Activated CD4-positive, alpha-beta T cell treated with anti-CD3 and anti-CD28 coated beads for 4 hours (primary cell): ENCODE measurements around the gene RFC1.
"Not testable (repeated sequence)": the region's sequence is repeated elsewhere in the genome, so short reads cannot be mapped to it uniquely, and the experiment has no call there.

Experiments
- DNase-seq, 2 donors: peaks; one replicate each; pipeline ENCODE4 v3.0.0-alpha.2; 2020

The RFC1 gene

DNA sequence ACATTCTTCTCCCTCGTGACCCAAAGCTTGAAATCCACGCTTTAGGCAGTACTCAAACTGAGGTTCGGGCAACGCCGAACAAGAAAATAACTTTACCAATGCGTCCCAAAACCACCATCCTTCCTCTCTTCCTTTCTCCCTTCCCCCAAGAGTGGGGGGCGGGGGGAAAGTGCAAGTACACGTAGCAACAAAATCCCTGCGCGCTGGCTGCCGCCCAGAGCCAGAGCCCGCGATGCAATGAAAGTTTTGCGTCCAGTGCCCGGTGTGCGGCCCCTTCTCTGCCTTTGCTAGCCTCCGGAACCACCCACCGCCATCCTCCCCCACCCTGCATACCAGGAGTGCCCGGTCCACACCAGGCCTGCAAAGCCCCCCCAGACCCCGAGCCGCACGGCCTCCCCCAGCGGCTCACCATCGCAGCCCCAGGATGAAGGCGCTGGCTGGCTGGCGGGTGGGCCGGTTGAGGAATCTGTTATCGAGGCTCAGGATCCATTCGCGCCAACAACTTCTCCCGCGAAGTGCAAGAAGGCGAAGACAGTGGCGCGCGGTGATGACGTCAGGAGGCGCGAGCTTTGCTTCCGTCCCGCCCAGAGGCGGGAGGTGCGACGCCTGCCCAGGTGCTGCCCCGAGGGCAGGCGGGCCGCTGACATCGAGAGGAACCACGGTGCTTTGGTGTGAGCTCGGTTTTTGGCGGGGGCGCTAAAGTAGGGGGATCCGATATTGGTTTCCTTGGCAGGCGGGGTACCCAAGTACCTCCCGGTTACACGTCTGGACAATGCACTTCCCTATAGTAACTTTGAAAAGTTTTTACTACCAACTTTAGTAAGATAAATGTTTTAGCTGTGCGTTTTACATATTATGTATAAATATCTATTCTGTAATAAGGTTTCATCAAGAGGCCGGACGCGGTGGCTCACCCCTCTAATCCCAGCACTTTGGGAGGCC, at the start of gene RFC1:
Gene RFC1, minus strand, starts transcription at position 533 of the 942 bp plus-strand sequence. Its CDS starts 121 bp downstream, at position 412.
- peak; percentile 91 to 94 for DNase-seq

GRCh38 chr4:39415678-39416283, 49.6 kb upstream of the RFC1 start:
- no peak for DNase-seq

DNA sequence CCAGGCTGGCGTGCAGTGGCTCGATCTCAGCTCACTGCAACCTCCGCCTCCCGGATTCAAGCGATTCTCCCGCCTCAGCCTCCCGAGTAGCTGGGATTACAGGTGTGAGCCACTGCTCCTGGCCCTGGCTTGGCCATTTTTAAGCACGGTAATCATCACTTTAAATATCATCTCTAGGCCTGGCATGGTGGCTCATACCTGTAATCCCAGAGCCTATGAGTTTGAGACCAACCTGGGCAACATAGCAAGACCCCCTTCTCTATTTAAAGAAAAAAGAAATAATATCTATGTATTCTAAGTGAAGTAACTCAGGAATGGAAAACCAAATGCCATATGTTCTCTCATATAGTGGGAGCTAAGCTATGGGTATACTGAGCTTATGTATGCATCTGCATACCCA, 45.4 kb upstream of the RFC1 start:
- DNase-seq: not testable (repeated sequence)

GRCh38 chr4:39410415-39410814, 44.3 kb upstream of the RFC1 start:
- no peak for DNase-seq

DNA sequence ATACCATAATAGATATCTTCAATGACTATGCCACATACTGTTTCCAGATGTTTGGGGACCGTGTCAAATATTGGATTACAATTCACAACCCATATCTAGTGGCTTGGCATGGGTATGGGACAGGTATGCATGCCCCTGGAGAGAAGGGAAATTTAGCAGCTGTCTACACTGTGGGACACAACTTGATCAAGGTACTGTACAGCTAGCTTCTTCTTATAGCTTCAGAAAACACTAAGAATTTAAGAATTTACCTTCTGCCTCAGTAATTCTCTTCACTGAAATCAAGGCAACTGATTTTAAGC, 41.4 kb upstream of the RFC1 start:
- DNase-seq: no peak

- no peak for DNase-seq
Observed at GRCh38 chr4:39406763-39407583, 40.8 kb upstream of the RFC1 start, which contains the start of gene KLB. Gene KLB (plus strand): TSS chr4:39406930. CDS start chr4:39406950, 20 bp downstream.

GRCh38 chr4:39401640-39402039, 35.5 kb upstream of the RFC1 start:
- not testable (repeated sequence) for DNase-seq

DNA sequence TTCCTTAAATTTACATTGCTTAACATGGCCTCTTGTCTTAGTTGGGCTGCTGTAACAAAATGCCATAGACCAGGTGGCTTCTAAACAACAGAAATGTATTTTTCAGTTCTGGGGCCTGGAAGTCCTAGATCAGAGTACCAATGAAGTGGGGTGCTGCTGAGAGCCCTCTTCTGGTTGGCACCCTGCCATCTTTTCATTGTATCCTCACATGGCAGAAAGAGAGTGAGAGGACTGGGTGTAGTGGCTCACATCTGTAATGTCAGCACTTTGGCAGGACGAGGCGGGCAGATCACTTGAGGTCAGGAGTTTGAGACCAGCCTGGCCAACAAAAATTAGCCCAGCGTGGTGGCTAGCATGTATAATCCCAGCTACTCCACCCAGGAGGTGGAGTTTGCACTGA, 28.5 kb upstream of the RFC1 start:
- DNase-seq: no peak

DNA sequence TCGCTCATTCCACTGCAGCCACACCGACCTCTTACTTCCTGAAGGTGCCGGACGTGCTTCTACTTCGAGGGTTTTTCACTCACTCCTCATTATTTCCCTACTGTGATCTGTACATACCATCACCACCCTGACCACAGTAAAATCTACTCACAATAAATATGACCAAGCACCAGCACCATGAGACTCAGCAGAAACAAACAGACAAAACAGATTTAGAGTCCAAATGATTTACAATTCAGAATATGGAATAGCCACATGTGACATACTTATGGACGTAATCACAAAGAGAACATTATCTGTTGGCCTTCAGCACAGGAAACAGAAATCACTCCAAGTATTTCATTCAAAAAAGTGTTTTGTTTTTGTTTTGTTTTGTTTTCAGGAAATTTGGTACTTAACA, 24.4 kb upstream of the RFC1 start:
- DNase-seq: no peak

DNA sequence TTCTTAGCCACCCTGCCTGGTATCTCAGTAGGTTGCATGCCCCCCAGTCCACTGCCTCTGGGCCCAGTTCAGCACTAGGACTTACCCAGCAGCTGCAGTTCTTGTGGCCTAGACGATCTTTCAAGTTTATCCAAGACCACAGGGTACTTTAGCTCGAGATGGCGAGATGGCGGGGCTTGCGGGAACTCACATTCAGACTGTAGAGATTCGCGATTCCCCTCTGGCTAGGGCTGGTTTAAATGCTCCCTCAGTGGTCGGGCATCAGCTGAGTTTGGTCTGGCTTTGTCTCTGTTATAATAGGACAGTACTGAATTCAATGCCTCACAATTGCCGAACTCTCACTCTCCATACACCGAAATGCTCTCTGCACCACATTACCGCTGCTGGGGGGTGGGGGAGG, 18.4 kb upstream of the RFC1 start:
- DNase-seq: no peak

GRCh38 chr4:39383690-39384089, 17.5 kb upstream of the RFC1 start:
- no peak for DNase-seq

- no peak for DNase-seq
Observed at GRCh38 chr4:39375478-39375877, 9.3 kb upstream of the RFC1 start.

DNA sequence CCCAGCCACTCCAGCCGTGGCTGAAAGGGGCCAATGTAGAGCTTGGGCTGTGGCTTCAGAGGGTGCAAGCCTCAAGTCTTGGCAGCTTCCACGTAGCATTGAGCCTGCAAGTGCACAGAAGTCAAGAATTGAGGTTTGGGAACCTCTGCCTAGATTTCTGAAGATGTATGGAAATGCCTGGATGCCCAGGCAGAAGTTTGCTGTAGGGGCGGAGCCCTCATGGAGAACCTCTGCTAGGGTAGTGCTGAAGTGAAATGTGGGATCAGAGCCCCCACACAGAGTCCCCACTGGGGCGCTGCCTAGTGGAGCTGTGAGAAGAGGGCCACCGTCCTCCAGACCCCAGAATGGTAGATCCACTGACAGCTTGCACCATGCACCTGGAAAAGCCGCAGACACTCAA, 5.0 kb upstream of the RFC1 start:
- not testable (repeated sequence) for DNase-seq

DNA sequence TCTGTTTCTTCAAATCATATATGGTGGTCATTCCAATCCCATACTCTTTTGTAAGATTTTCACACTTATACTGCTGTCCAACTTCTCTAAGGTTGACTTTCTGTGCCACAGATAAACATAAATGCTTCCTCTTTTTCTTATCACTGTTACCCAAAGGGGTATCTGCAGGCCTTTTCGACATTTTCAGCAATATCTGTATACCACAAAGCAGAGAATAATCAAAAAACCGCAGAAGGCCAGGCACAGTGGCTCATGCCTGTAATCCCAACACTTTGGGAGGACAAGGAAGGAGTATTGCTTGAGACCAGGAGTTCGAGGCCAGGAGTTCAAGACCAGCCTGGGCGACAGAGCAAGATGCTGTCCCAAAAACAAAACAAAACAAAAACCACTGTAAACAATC, 3.1 kb upstream of the RFC1 start:
- no peak for DNase-seq

DNA sequence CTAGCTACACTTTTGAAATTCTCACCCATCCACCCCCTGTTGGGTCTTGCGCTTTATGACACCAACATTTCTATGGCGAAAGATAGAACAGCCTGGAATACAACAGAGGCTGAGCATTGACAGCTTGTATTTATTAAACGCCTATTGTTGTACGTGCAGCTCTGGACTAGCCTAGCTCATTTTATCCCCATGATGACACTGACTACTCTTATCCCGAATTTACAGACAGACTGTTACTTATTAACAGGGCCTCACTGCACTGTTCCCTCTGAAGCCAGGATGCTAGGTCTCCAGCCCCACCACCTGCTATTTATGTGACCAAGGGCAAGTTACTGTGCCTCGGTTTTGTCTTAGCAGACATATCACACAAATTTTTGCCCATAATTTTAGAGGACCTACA, 1.0 kb upstream of the RFC1 start:
- no peak for DNase-seq

GRCh38 chr4:39365360-39365759, 802 bp downstream of the RFC1 start:
- no peak for DNase-seq

- DNase-seq: no peak
Observed at GRCh38 chr4:39363773-39364393, 2.3 kb downstream of the RFC1 start.

DNA sequence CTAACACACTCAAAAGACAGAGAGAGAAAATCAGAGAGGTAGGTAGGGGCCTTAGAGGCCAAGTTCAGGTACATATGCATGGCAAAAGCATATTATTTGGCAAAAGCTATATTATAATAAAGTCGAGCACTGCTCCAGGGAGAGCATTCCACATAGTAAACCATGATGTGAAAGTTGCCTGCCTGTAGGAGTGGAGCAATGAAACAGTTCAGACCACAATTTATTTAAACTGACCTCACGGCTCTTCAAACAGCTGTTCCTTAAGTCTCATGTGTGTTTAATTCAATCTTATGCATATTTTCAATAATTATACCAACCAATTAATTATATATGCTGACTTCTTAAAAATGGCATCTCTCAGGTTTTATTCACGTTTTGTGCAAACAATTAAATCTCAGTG, 3.3 kb downstream of the RFC1 start:
- DNase-seq: no peak

DNA sequence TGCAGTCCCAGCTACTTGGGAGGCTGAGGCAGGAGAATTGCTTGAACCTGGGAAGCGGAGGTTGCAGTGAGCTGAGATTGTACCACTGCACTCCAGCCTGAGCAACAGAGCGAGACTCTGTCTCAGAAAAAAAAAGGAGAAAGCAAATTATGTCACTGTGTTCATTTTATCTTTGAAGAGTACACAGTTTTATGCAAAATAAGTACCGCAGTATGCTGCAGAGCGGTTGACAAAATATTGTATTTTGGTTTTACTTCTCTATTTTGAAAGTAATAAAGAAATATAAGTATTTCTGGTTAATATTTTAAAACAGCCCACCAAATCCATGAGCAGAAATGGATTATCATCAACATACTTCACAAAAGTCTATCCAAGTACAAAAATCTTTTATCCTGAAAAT, 5.6 kb downstream of the RFC1 start:
- DNase-seq: not testable (repeated sequence)

DNA sequence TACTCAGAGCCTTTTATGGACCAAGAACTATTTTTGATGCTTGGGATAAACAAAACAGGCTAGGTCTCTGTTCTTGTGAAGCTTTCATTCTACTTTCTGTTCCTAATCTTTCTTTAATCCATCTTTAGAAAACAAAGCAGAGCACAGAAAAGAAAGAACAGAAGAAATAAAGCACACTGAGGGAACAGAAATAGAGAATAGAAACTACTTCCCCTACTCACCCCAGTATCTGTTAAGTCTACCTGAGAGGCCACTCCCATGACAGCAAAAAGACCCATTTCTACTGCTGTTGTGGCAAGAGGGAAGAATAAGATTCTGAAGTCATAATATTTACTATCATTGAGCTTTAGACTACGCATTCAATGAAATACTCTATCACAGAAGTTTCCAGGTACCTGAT, 9.2 kb downstream of the RFC1 start:
- DNase-seq: no peak

DNA sequence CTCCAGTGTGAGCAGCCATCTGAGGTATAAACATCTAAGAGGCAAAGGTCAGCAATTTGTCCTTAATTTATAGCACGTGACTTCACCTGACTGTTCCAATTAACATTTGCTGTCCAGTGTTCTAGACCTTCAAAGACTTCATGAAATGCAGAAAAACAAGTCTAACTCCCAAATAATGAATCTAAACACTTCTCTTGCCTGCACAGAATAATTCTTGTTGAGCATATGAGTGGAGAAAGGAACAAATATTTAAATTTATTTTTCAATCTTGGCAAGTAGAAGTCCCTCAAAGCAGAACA, 12.0 kb downstream of the RFC1 start:
- DNase-seq: no peak

- peak; percentile 37 to 40 for DNase-seq
Observed at GRCh38 chr4:39353478-39354253, 12.5 kb downstream of the RFC1 start.

DNA sequence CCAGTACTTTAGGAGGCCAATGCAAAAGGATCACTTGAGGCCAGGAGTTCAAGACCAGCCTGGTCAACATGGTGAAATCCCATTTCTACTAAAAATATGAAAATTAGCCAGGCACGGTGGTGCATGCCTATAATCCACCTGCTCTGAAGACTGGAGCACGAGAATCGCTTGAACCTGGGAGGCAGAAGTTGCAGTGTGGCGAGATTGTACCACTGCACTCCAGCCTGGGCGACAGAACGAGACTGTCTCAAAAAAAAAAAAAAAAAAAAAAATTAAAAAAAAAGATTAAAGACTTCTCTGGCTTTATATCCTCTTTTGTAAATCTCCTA, 13.0 kb downstream of the RFC1 start:
- DNase-seq: peak; percentile 34 to 41
